IMR-90 (cell line): ENCODE data around the gene PARVG.

ENCODE experiments used
- BHLHE40 ChIP-seq: fragments of 150-350 bp; IDR thresholded peaks from 2 replicates; pipeline ENCODE4 v1.6.1; 2016; ENCODE audit warnings: mild to moderate bottlenecking, low read depth, low read length
- CEBPB ChIP-seq: IDR thresholded peaks from 2 replicates; pipeline ENCODE4 v1.6.1; 2012; ENCODE audit warnings: low read depth, low read length, improper control_type of control experiment
- CHD1 ChIP-seq: IDR thresholded peaks from 2 replicates; pipeline ENCODE4 v1.6.1; 2012; ENCODE audit warnings: low read depth, low read length, improper control_type of control experiment
- CTCF ChIP-seq: conservative IDR thresholded peaks from 2 replicates; pipeline ENCODE4 v1.5.1; 2012; ENCODE audit warnings: mild to moderate bottlenecking, low read depth, low read length, improper control_type of control experiment
- ELK1 ChIP-seq: fragments of 150-350 bp; IDR thresholded peaks from 2 replicates; pipeline ENCODE4 v1.6.1; 2016; ENCODE audit warnings: low read depth, mild to moderate bottlenecking, low read length, moderate library complexity, borderline replicate concordance
- MAZ ChIP-seq: IDR thresholded peaks from 2 replicates; pipeline ENCODE4 v1.6.1; 2012; ENCODE audit warnings: low read depth, mild to moderate bottlenecking, low read length, improper control_type of control experiment, moderate library complexity, borderline replicate concordance
- MXI1 ChIP-seq: IDR thresholded peaks from 2 replicates; pipeline ENCODE4 v1.6.1; 2012; ENCODE audit warnings: low read depth, mild to moderate bottlenecking, low read length, moderate library complexity, borderline replicate concordance
- NFE2L2 ChIP-seq: fragments of 150-350 bp; IDR thresholded peaks from 2 replicates; pipeline ENCODE4 v1.6.1; 2016; ENCODE audit warnings: low read depth, mild to moderate bottlenecking, low read length
- POLR2A ChIP-seq: IDR thresholded peaks from 2 replicates; pipeline ENCODE4 v1.6.1; 2012; ENCODE audit warnings: mild to moderate bottlenecking, low read depth, low read length
- RAD21 ChIP-seq: IDR thresholded peaks from 2 replicates; pipeline ENCODE4 v1.6.1; 2012; ENCODE audit warnings: low read length, improper control_type of control experiment
- RFX5 ChIP-seq: IDR thresholded peaks from 2 replicates; pipeline ENCODE4 v1.8.0; 2012; ENCODE audit warnings: low read depth, mild to moderate bottlenecking, low read length, moderate library complexity
- SMC3 ChIP-seq: fragments of 150-350 bp; IDR thresholded peaks from 2 replicates; pipeline ENCODE4 v1.6.1; 2016; ENCODE audit warnings: low read depth, mild to moderate bottlenecking, antibody characterized with exemption, low read length, moderate library complexity
- TF ChIP-seq, protein P1 (sequence below): fragments of 150-350 bp; IDR thresholded peaks from 2 replicates; pipeline ENCODE4 v1.6.1; 2017; ENCODE audit warnings: mild to moderate bottlenecking, antibody characterized with exemption, low read length, low read depth

- TF ChIP-seq RAD21 (no peak), CTCF (no peak), POLR2A (no peak), MXI1 (no peak), NFE2L2 (no peak), MAZ (no peak), RFX5 (no peak), CHD1 (no peak), CEBPB (no peak), ELK1 (no peak), BHLHE40 (no peak), SMC3 (no peak)
- TF ChIP-seq, protein P1, sequence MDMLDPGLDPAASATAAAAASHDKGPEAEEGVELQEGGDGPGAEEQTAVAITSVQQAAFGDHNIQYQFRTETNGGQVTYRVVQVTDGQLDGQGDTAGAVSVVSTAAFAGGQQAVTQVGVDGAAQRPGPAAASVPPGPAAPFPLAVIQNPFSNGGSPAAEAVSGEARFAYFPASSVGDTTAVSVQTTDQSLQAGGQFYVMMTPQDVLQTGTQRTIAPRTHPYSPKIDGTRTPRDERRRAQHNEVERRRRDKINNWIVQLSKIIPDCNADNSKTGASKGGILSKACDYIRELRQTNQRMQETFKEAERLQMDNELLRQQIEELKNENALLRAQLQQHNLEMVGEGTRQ: no peak
Observed at GRCh38 chr22:44133161-44133560, 47.6 kb upstream of the PARVG start.
